GM20431 (cell line): ENCODE results near the gene ANKS3.

Experiments used
- in situ Hi-C: fragments of 300-500 bp; cut with MseI, MboI; formaldehyde crosslinking; loops from one replicate; pipeline ENCODE4 v1.15.0; 2020; ENCODE audit warnings: low sequenced_read_pairs; ENCODE audit not compliant: unreplicated experiment

Gene ANKS3

DNA sequence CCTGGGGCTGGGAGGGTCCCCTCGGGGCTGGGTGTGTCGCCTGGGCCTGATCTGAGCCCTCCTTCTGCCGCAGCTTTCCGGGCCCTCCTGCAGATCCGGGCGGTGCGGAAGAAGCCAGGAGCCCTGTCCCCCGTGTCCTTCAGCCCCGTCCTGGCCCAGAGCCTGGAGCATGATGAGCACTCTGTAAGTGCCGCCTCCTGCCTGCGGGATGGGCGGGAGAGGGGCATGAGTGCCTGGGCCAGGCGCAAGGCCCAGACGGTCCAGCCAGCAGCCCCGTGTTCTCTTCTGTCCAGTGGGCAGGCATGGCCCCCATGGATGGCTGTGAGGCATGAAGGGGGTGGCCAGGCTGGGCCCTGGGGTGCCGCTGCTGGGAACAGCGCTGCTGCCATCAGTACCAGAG, 56.7 kb downstream of the ANKS3 start:
- in situ Hi-C loops = no loop called here

GRCh38 chr16:4676831-4677230, 57.2 kb downstream of the ANKS3 start:
- in situ Hi-C loops = no loop called here

- in situ Hi-C loops = no loop called here
These were observed 57.9 kb downstream of the ANKS3 start for GRCh38 chr16:4675864-4676786.

- in situ Hi-C loops = no loop called here
These were observed 59.0 kb downstream of the ANKS3 start for GRCh38 chr16:4674926-4675530.

DNA sequence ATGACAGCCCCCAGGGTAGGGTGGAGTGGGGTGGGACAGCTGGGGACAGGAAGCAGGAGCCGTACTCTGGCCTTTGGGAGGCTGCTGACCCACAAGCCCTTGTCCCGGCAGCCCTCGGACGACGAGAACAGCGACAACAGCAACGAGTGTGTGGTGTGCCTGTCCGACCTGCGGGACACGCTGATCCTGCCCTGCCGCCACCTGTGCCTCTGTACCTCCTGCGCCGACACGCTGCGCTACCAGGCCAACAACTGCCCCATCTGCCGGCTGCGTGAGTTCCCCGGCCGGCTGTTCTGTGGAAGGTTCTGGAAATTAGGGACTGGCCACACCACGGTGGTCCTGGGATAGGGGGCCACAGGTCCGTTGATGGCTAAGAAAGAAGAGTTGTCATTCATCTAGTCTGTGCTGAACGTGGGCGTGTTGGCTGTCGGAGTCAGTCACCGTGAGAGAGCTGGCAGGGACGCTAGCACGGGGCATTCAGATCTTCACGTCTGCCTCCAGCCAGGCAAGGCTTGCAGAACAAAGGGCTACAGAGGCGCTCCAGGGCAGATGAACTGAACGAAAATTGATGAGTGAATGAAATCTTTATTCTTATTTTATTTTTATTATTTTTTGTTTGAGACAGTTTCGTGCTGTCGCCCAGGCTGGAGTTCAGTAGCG, 60.6 kb downstream of the ANKS3 start:
- in situ Hi-C loops = no loop called here

DNA sequence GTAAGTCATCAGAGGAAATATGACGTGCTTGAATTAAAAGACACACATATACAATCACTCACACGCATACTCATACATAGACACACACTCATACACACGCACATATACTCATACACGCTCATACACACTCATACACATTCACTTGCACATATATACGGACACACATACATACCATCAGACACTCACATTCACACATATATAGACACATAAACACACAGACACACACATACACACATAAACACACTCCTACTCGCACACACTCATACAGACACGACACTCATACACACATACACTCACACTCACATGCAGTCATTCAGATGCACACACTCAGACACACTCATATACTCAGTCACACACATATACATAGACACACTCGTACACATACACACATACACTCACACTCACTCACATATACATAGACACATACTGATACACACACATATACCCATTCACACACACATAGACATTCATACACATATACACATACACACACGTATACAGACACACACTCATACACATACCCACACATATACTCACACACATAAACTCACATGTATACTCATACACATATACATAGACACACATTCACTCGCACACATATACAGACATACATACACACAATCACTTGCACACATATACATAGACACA, 65.6 kb downstream of the ANKS3 start:
- in situ Hi-C loops = no loop called here

- in situ Hi-C loops = no loop called here
These were observed 66.7 kb downstream of the ANKS3 start for GRCh38 chr16:4667203-4667963.

DNA sequence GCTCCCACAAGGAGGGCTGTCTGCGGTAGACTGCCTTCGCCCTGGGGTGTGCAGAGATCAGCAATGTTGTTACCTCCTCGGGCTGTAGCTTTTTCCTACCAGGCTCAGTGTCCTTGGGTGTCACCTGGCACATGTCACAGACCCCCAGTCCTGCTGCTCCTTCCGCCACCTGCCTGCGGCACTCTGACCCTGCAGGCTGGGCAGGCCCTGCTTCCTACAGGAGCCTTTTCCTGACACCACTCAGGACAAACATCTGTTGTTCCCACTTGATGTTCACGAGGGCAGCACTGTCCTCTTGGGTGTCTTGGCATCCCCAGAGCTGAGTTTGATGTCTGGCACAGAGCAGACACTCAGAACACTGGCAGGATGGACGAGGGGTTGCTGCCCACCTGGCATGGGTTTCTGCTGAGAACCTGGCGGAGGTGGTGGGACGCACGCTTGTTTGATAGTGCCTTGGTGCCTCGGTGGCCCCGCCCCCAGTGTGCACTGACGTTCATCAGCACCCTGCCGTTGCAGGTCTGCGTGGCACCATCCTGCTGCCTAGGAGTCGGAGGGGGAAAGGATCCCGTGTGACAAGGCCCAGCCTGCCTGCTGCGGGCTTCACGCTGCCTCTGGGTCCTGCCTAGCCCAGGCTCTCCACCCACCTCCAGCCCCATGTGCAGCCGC, 67.4 kb downstream of the ANKS3 start:
- in situ Hi-C loops = no loop called here

GRCh38 chr16:4664538-4665418, 69.3 kb downstream of the ANKS3 start:
- in situ Hi-C loops = no loop called here

DNA sequence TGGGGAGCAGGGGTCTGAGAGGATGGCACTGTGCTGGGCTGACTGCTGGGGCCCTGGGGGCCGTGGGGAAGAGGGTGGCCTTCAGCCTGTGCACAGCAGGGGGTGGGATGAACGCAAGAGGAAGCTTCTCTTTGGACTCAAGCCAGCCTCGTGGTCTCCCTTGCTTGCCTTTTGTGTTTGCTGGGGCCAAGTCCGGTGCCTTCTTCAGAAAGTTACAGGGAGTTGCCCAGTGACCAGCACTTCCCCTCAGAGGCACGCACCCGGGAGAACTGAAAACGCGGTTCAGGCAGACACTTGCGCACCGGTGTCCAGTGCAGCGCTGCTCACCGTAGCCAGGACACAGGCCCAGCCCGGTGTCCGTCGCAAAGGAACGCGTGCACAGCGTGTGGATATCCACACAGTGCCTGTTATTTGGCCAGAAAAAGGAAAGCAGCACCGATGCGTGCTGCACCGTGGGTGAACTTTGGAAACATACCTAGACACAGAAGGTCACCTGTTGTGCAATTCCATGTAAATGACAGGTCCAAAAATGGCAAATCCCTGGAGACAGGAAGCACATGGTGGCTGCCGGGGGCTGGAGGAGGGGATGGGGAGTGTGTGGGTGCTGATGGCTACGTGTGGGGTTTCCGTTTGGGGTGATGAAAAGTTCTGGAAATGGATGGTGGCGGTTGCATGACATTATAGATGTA, 70.2 kb downstream of the ANKS3 start:
- in situ Hi-C loops = no loop called here

DNA sequence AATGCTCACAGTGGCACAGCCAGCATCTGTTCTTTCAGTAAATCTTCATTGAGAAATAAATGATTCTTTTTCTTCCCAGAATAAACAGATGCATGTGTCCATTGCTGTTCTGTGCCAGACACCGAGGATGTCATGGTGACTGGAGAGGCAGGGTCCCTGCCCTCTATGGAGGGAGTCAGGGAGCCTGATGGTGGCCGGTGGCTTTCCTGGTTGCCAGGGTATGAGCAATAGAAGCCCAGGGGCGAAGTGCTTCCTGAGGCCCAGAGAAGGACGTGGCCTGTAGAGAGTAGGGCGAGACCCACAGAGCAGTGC, 70.7 kb downstream of the ANKS3 start:
- in situ Hi-C loops = no loop called here

GRCh38 chr16:4661661-4662060, 72.4 kb downstream of the ANKS3 start:
- in situ Hi-C loops = no loop called here

DNA sequence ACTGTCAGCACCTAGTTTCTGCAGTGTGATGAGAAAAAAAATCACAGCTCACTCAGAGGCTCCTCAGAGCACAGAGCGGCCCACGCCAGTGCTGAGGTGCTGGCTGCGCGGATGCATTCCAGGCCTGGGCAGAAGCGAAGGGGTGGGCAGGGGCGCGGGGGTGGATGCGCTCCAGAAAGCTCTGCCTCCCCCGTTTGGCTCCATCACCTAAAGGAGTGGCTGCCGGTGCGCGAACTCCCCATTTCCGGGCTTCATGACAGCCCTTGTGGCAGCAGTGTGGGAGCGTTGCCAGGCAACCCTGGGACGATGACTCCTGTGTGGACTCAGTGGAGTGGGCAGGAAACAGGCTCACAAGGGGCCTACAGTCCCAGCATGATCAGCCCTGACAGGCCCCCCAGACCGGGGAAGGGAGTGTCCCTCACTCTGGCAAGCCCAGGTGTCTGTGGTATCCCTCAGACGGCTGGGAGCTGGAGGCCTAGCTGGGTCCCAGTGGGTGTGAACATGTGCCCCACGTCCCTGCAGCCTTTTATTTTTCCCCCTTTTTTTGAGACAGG, 73.5 kb downstream of the ANKS3 start:
- in situ Hi-C loops = no loop called here

GRCh38 chr16:4659363-4660353, 74.4 kb downstream of the ANKS3 start:
- in situ Hi-C loops = no loop called here

DNA sequence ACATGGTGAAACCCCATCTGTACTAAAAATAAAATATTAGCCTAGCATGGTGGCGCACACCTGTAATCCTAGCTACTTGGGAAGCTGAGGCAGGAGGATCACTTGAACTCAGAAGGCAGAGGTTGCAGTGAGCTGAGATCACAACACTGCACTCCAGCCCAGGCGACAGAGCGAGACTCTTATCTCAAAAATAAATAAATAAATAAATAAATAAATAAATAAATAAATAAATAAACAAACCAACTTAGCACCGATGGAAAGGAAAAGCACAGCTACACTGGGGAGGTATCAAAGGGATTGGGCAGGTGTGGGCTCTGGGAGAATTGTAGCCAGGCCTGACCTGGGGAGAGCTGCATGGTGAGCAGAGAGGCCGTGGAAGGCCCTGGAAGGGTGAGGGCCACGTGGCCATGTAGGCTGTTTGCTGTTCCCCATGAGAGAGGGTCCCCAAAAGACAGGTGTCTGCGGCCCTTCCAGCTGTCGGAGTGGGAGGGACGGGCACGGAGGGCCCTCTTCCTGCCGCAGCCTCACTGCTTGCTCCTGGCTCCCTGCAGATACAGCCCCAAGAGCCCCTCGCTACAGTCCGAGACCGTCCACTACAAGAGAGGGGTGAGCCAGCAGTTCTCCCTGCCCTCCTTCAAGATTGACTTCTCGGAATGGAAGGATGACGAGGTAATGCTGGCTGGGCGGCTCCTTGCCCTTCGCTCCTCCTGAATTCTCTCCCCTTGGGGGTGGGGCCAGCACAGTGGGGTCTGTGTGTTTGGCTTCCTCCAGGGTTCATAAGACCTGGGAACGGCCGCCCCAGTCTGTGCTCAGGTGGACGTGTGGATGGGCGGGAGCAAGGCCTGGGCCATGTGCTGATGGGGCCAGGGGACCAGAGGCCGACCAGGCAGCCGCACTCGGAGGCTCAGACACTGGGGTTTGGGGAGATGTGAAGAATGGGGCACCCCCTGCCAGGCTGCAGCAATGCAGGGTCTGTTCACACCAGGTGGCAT, 77.1 kb downstream of the ANKS3 start:
- in situ Hi-C loops = no loop called here
